Ovary (tissue), 3 donors: ENCODE measurements around the gene CDKL4.

ENCODE experiments used
- EP300 ChIP-seq: sonication (generic); formaldehyde crosslinking; IDR thresholded peaks from one replicate; pipeline ENCODE4 v1.6.1; 2017; ENCODE audit warnings: antibody characterized with exemption
- POLR2A ChIP-seq: fragments of 450-650 bp; IDR thresholded peaks from one replicate; pipeline ENCODE4 v1.6.1; 2017; ENCODE audit warnings: antibody characterized with exemption, mild to moderate bottlenecking, moderate library complexity
- TF ChIP-seq, protein P1 (sequence below), 3 donors: fragments of 450-650 bp in 2 of 3; fragments of 200-600 bp in 1 of 3; IDR thresholded peaks; one replicate each; pipeline versions ENCODE4 v1.5.1 to v1.8.0; 2016 to 2022; ENCODE audit warnings: antibody characterized with exemption in 3 of 3, mild to moderate bottlenecking in 1 of 3
- donor health status: DM: no; HTN: no; CAD: no.

DNA sequence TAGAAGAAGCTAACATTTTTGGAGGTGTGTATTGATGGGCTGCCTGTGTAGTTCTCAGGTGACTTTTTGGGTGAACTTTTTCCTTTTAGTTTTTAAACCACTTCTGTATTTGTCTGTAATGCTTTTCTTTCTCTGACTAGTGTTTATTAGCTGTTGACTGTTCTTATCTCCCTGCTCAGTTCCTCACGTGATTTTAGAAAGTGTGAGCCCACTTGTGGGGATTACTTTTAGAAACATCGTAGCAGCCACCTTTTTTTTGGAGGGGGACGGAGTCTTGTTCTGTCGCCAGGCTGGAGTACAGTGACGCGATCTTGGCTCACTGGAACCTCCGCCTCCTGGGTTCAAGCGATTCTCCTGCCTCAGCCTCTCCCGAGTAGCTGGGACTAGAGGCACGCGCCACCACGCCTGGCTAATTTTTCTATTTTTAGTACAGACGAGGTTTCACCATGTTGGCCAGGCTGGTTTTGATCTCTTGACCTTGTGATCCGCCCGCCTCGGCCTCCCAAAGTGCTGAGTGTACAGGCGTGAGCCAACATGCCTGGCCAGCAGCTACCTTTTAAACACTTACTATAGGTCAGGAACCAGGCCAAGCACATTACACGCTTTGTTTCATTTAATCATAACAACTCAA is 9.2 kb upstream of the CDKL4 start:
- TF ChIP-seq EP300 (no peak), POLR2A (no peak)
- TF ChIP-seq, protein P1, sequence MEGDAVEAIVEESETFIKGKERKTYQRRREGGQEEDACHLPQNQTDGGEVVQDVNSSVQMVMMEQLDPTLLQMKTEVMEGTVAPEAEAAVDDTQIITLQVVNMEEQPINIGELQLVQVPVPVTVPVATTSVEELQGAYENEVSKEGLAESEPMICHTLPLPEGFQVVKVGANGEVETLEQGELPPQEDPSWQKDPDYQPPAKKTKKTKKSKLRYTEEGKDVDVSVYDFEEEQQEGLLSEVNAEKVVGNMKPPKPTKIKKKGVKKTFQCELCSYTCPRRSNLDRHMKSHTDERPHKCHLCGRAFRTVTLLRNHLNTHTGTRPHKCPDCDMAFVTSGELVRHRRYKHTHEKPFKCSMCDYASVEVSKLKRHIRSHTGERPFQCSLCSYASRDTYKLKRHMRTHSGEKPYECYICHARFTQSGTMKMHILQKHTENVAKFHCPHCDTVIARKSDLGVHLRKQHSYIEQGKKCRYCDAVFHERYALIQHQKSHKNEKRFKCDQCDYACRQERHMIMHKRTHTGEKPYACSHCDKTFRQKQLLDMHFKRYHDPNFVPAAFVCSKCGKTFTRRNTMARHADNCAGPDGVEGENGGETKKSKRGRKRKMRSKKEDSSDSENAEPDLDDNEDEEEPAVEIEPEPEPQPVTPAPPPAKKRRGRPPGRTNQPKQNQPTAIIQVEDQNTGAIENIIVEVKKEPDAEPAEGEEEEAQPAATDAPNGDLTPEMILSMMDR (IDR thresholded peaks at IDR 0.05) = no peak
